ENCODE results near the gene ALS2CL. TPM values are rescaled to one million over a fixed set of nuclear protein-coding genes. Genes with fewer than 3 reads are reported as not detected.

ALS2CL gene
- total RNA-seq, 1 experiment from 2014 or later: 11.2 TPM

- no TSS peak for BruUV-seq (replicated peaks)
- Histone ChIP-seq H3K4me1 (peaks cover 4% of the 10 kb centered on the region; the same call in 1 of the 2 replicates), H3K4me3 (ENCODE audit: low read depth, low read length) (no peak overlapping the region), H3K9me3 (no peaks in the 10 kb centered on the region), H3K27me3 (replicated peaks; ENCODE audit: control insufficient read depth, insufficient read depth, low read length) (no peaks in the 10 kb centered on the region), H3K36me3 (ENCODE audit: control insufficient read depth, insufficient read depth, low read length) (no peaks in the 10 kb centered on the region)
- Mint-ChIP-seq H3K4me1 (ENCODE audit: low read depth, unreplicated experiment) (peaks cover 9% of the 10 kb centered on the region), H3K36me3 (ENCODE audit: insufficient read depth, unreplicated experiment) (peaks cover 6% of the 10 kb centered on the region), H3K27ac (ENCODE audit: unreplicated experiment) (no peak overlapping the region), H3K9me3 (ENCODE audit: unreplicated experiment) (peaks cover 10% of the 10 kb centered on the region), H3K27me3 (ENCODE audit: insufficient read depth, unreplicated experiment) (no peaks in the 10 kb centered on the region), H3K4me3 (ENCODE audit: unreplicated experiment) (no peak overlapping the region)
- TF ChIP-seq CTCF (IDR thresholded peaks at IDR 0.05; ENCODE audit: insufficient read depth in 1 of 2, low read depth in 1 of 2, low read length in 1 of 2, severe bottlenecking in 1 of 2, unreplicated experiment in 1 of 2): no peak
- DNase-seq: no peak
- intact Hi-C loops (cut with micrococcal nuclease; ENCODE audit: unreplicated experiment): no loop called here
- CTCF ChIA-PET: interaction anchor here (0.6 kb wide), 1 partner anchor 704 kb away, joined by 4 read pairs; no protein-coding TSS in a partner anchor
- POLR2A ChIA-PET: no interaction called here
Measured at GRCh38 chr3:46656778-46657556, 36.5 kb downstream of the ALS2CL start.

- Histone ChIP-seq H3K4me1 (peaks cover 6% of the 10 kb centered on the region), H3K9me3 (no peaks in the 10 kb centered on the region), H3K4me3 (ENCODE audit: low read depth, low read length) (no peak overlapping the region), H3K36me3 (ENCODE audit: control insufficient read depth, insufficient read depth, low read length) (no peaks in the 10 kb centered on the region), H3K27me3 (replicated peaks; ENCODE audit: control insufficient read depth, insufficient read depth, low read length) (no peaks in the 10 kb centered on the region)
- no TSS peak for BruUV-seq (replicated peaks)
- intact Hi-C loops (cut with micrococcal nuclease; ENCODE audit: unreplicated experiment): no loop called here
- no peak for TF ChIP-seq CTCF (IDR thresholded peaks at IDR 0.05; ENCODE audit: insufficient read depth in 1 of 2, low read depth in 1 of 2, low read length in 1 of 2, severe bottlenecking in 1 of 2, unreplicated experiment in 1 of 2)
- peaks cover 6% of the 10 kb centered on the region for H3K36me3 Mint-ChIP-seq (ENCODE audit: insufficient read depth, unreplicated experiment)
- H3K4me3 Mint-ChIP-seq (ENCODE audit: unreplicated experiment): no peak overlapping the region
- H3K27me3 Mint-ChIP-seq (ENCODE audit: insufficient read depth, unreplicated experiment): no peaks in the 10 kb centered on the region
- ChIA-PET POLR2A (interaction anchor here (0.6 kb wide), 1 partner anchor 509 kb away, joined by 3 read pairs; no protein-coding TSS in a partner anchor), CTCF (no interaction called here)
- H3K27ac Mint-ChIP-seq (ENCODE audit: unreplicated experiment): no peak overlapping the region
- no peak for DNase-seq
- H3K4me1 Mint-ChIP-seq (ENCODE audit: low read depth, unreplicated experiment): peaks cover 12% of the 10 kb centered on the region
- H3K9me3 Mint-ChIP-seq (ENCODE audit: unreplicated experiment): peaks cover 14% of the 10 kb centered on the region
Measured at GRCh38 chr3:46655271-46655670, 38.2 kb downstream of the ALS2CL start.

- intact Hi-C loops (cut with micrococcal nuclease; ENCODE audit: unreplicated experiment): no loop called here
- Mint-ChIP-seq H3K4me1 (ENCODE audit: low read depth, unreplicated experiment) (peaks cover 9% of the 10 kb centered on the region), H3K27me3 (ENCODE audit: insufficient read depth, unreplicated experiment) (no peaks in the 10 kb centered on the region), H3K27ac (ENCODE audit: unreplicated experiment) (no peak overlapping the region), H3K36me3 (ENCODE audit: insufficient read depth, unreplicated experiment) (no peaks in the 10 kb centered on the region), H3K4me3 (ENCODE audit: unreplicated experiment) (no peak overlapping the region), H3K9me3 (ENCODE audit: unreplicated experiment) (peaks cover 22% of the 10 kb centered on the region)
- no peak overlapping the region for H3K4me3 ChIP-seq (ENCODE audit: low read depth, low read length)
- BruUV-seq (replicated peaks): no TSS peak
- H3K4me1 ChIP-seq: peaks cover 6% of the 10 kb centered on the region; the same call in 1 of the 2 replicates
- ChIA-PET CTCF (no interaction called here), POLR2A (no interaction called here)
- H3K36me3 ChIP-seq (ENCODE audit: control insufficient read depth, insufficient read depth, low read length): no peaks in the 10 kb centered on the region
- DNase-seq: no peak
- H3K27me3 ChIP-seq (replicated peaks; ENCODE audit: control insufficient read depth, insufficient read depth, low read length): no peaks in the 10 kb centered on the region
- no peak for TF ChIP-seq CTCF (IDR thresholded peaks at IDR 0.05; ENCODE audit: insufficient read depth in 1 of 2, low read depth in 1 of 2, low read length in 1 of 2, severe bottlenecking in 1 of 2, unreplicated experiment in 1 of 2)
- no peaks in the 10 kb centered on the region for H3K9me3 ChIP-seq
Measured at GRCh38 chr3:46651084-46651483, 42.4 kb downstream of the ALS2CL start.

All from Caco-2 (cell line).